Peyer's patch (tissue), 4 donors: ENCODE data around the gene TAF1B.

Source experiments
- CTCF ChIP-seq, 6 experiments: fragments of 450-650 bp in 4 of 6; fragments of 200-600 bp in 2 of 6; sonication (generic) in 1 of 6; IDR thresholded peaks; one replicate each; pipeline ENCODE4 v1.5.1; 2017 to 2019; ENCODE audit warnings: antibody characterized with exemption in 6 of 6, mild to moderate bottlenecking in 3 of 6, moderate library complexity in 1 of 6
- POLR2A ChIP-seq, 2 donors: fragments of 450-650 bp; IDR thresholded peaks; one replicate each; pipeline ENCODE4 v1.5.1; 2017; ENCODE audit warnings: antibody characterized with exemption in 2 of 2, mild to moderate bottlenecking in 2 of 2, moderate library complexity in 2 of 2

GRCh38 chr2:9974343-9974742, 131.1 kb downstream of the TAF1B start:
- no peak for TF ChIP-seq POLR2A (IDR thresholded peaks at IDR 0.05)
- TF ChIP-seq CTCF (IDR thresholded peaks at IDR 0.05) = no peak
